Erythroblast (primary cell): Measurements from ENCODE around the gene EXT2.

Experiments
- DNase-seq, 2 experiments: peaks; one replicate each; lab custom pipeline; 2025; lab: John Stamatoyannopoulos, UW
- GATA1 ChIP-seq: IDR thresholded peaks from 2 replicates; pipeline ENCODE4 v1.6.1; 2011; ENCODE audit warnings: low read depth, mild to moderate bottlenecking, control low read depth, low read length, moderate library complexity
- POLR2A ChIP-seq: IDR thresholded peaks from 2 replicates; pipeline ENCODE4 v1.6.1; 2011; ENCODE audit warnings: mild to moderate bottlenecking, low read length

EXT2 gene

GRCh38 chr11:44095506-44096359 is at the start of gene EXT2:
Gene EXT2 (plus strand): TSS chr11:44095678. CDS start chr11:44107713, 12,035 bp downstream.
- no peak for TF ChIP-seq GATA1
- TF ChIP-seq POLR2A = peak; percentile 46
- DNase-seq = peak; percentile 86 to 93

- DNase-seq = no peak
- TF ChIP-seq POLR2A (no peak), GATA1 (no peak)
Measured at GRCh38 chr11:44046182-44046581, 49.3 kb upstream of the EXT2 start.

GRCh38 chr11:44047298-44047697 is 48.2 kb upstream of the EXT2 start:
- no peak for TF ChIP-seq POLR2A
- no peak for DNase-seq

- no peak for DNase-seq
- no peak for TF ChIP-seq POLR2A
- TF ChIP-seq GATA1 = no peak
Measured at GRCh38 chr11:44047931-44048431, 47.5 kb upstream of the EXT2 start, which contains the start of gene ACCSL. Gene ACCSL (plus strand): TSS chr11:44047981. CDS start chr11:44048037, 56 bp downstream.

GRCh38 chr11:44049832-44050231 is 45.6 kb upstream of the EXT2 start:
- DNase-seq = no peak
- TF ChIP-seq POLR2A (no peak), GATA1 (no peak)

- TF ChIP-seq POLR2A = no peak
- TF ChIP-seq GATA1 = no peak
Measured at GRCh38 chr11:44051171-44051570, 44.3 kb upstream of the EXT2 start.

GRCh38 chr11:44057340-44057739 is 38.1 kb upstream of the EXT2 start:
- DNase-seq = no peak
- TF ChIP-seq GATA1 (no peak), POLR2A (no peak)

More at GRCh38 chr11:44051171-44051570, 44.3 kb upstream of the EXT2 start:
- DNase-seq = no peak

GRCh38 chr11:44058275-44058674 is 37.2 kb upstream of the EXT2 start:
- no peak for TF ChIP-seq GATA1
- no peak for TF ChIP-seq POLR2A

GRCh38 chr11:44065161-44065661 is 30.3 kb upstream of the EXT2 start:
- no peak for DNase-seq
- TF ChIP-seq GATA1 (no peak), POLR2A (no peak)

More at GRCh38 chr11:44058275-44058674, 37.2 kb upstream of the EXT2 start:
- no peak for DNase-seq

- peak; percentile 93 to 95 for DNase-seq
Measured at GRCh38 chr11:44065841-44066731, 29.4 kb upstream of the EXT2 start, which contains the start of gene ACCS. Gene ACCS (plus strand): TSS chr11:44066270. CDS start chr11:44067628, 1,358 bp downstream.

GRCh38 chr11:44066732-44067141 is 28.7 kb upstream of the EXT2 start:
- DNase-seq = peak; percentile 49 to 51
- TF ChIP-seq GATA1 = no peak
- no peak for TF ChIP-seq POLR2A

More at GRCh38 chr11:44065841-44066731, 29.4 kb upstream of the EXT2 start, which contains the start of gene ACCS:
- peak; percentile 86 for TF ChIP-seq POLR2A
- TF ChIP-seq GATA1 = no peak

- no peak for TF ChIP-seq POLR2A
- TF ChIP-seq GATA1 = no peak
- peak; percentile 18 to 20 for DNase-seq
Measured at GRCh38 chr11:44067266-44067665, 28.2 kb upstream of the EXT2 start.

GRCh38 chr11:44068180-44068579 is 27.3 kb upstream of the EXT2 start:
- TF ChIP-seq GATA1 = no peak
- TF ChIP-seq POLR2A = no peak
- DNase-seq = no peak
